Activated naive CD8-positive, alpha-beta T cell treated with anti-CD3 and anti-CD28 coated beads for 36 hours (primary cell): ENCODE results near the gene FN3K. TPM values are rescaled to one million over a fixed set of nuclear protein-coding genes. Genes with fewer than 3 reads are reported as not detected.

Experiments
- DNase-seq: peaks from one replicate; pipeline ENCODE4 v3.0.0; 2021
- H3K27ac Mint-ChIP-seq: one replicate; pipeline ENCODE4 v1.8.0; 2022; ENCODE audit warnings: mild to moderate bottlenecking, moderate library complexity, mixed read lengths
- H3K27me3 Mint-ChIP-seq: one replicate; pipeline ENCODE4 v1.8.0; 2022; ENCODE audit warnings: mild to moderate bottlenecking, mixed read lengths
- H3K36me3 Mint-ChIP-seq: one replicate; pipeline ENCODE4 v1.8.0; 2021; ENCODE audit warnings: mild to moderate bottlenecking, mixed read lengths
- H3K4me1 Mint-ChIP-seq: one replicate; pipeline ENCODE4 v1.8.0; 2021; ENCODE audit warnings: mixed read lengths
- H3K4me3 Mint-ChIP-seq: one replicate; pipeline ENCODE4 v1.8.0; 2022; ENCODE audit warnings: mild to moderate bottlenecking, moderate library complexity, mixed read lengths
- H3K9me3 Mint-ChIP-seq: one replicate; pipeline ENCODE4 v1.8.0; 2022; ENCODE audit warnings: mixed read lengths
- total RNA-seq, 2 experiments: library from RNA; stranded (reverse); gene quantifications; one replicate each; pipeline ENCODE4 v1.2.3, GENCODE V29; 2021

The FN3K gene
- total RNA-seq, 2 experiments from 2014 or later = 2.4 to 2.5 TPM

DNA sequence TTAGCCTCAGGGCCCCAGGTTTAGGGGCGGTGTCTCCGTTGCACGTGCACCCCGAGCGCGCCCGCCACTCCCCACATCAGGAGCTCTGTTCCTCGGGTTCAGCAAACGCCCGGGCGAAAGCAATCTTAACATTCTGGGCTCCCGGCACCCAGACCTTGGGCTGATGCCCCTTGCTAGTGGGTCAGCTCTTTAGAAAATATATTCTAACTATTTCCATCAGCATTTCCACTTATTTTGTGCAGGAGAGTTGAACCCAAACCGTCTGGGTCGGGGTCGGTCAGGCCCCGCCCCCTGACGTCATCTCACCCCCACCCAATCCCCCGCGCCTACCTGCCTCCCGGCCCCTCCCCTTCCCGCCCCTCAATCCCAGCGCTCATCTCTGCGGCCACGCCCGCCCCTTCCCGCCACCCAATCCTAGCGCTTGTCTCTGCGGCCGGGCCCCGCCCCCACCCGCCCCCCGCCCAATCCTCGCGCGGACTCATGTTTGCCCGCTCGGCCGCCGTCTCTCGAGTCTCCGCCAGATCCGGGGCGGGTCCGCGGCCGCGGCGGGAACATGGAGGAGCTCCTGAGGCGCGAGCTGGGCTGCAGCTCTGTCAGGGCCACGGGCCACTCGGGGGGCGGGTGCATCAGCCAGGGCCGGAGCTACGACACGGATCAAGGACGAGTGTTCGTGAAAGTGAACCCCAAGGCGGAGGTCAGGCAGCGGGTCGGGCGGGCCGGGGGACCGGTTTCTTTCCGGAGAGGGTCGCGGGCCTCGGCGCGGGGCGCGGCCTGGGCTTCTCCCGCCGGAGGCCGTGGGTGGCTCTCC is 19.0 kb upstream of the FN3K start, which contains the start of gene FN3KRP:
Gene FN3KRP (plus strand): TSS at position 504 of the 808 bp plus-strand sequence. CDS start 50 bp downstream, at position 554.
- peak; percentile 93 for DNase-seq
- H3K27me3 Mint-ChIP-seq = peaks cover 4% of the 10 kb centered on the region
- peak within 1 kb of the TSS; percentile 92 for H3K27ac Mint-ChIP-seq
- no peaks in the 10 kb centered on the region for H3K9me3 Mint-ChIP-seq
- H3K4me1 Mint-ChIP-seq = peaks cover 11% of the 10 kb centered on the region
- peak within 1 kb of the TSS; percentile 96 for H3K4me3 Mint-ChIP-seq
- H3K36me3 Mint-ChIP-seq = peaks cover 7% of the 10 kb centered on the region

DNA sequence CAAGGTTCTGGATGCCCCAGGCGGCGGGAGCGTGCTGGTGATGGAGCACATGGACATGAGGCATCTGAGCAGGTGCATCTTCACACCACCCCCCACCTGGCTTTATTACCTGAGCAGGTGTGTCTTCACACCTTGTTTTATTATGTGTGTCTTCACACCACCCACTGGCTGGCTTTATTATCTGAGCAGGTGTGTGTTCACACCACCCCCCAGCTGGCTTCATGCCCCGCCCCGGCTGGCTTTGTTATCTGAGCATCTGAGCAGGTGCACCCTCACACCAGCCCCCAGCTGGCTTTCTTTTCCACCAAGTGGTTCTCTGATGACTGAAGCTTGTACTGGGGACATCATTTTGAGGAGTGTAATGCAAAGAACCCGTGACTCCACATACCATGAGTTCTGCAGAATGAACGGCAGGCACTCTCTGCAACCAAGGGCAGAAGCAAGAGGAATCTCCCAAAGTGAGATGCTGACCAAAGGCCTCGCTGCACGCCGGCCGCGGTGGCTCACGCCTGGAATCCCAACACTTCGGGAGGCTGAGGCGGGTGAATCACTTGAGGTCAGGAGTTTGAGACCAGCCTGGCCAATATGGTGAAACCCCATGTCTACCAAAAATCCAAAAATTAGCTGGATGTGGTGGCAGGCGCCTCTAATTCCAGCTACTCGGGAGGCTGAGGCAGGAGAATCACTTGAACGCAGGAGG is 16.3 kb upstream of the FN3K start:
- H3K27me3 Mint-ChIP-seq = no peaks in the 10 kb centered on the region
- DNase-seq = no peak
- H3K4me1 Mint-ChIP-seq = peaks cover 11% of the 10 kb centered on the region
- H3K4me3 Mint-ChIP-seq = peak overlapping the region; percentile 2
- H3K9me3 Mint-ChIP-seq = no peaks in the 10 kb centered on the region
- peaks cover 17% of the 10 kb centered on the region for H3K36me3 Mint-ChIP-seq
- H3K27ac Mint-ChIP-seq = no peak overlapping the region

- Mint-ChIP-seq H3K27me3 (no peaks in the 10 kb centered on the region), H3K27ac (no peak overlapping the region), H3K4me1 (peaks cover 11% of the 10 kb centered on the region), H3K4me3 (no peak overlapping the region), H3K9me3 (no peaks in the 10 kb centered on the region), H3K36me3 (peaks cover 17% of the 10 kb centered on the region)
- no peak for DNase-seq
Measured at GRCh38 chr17:82720204-82720603, 15.2 kb upstream of the FN3K start.

DNA sequence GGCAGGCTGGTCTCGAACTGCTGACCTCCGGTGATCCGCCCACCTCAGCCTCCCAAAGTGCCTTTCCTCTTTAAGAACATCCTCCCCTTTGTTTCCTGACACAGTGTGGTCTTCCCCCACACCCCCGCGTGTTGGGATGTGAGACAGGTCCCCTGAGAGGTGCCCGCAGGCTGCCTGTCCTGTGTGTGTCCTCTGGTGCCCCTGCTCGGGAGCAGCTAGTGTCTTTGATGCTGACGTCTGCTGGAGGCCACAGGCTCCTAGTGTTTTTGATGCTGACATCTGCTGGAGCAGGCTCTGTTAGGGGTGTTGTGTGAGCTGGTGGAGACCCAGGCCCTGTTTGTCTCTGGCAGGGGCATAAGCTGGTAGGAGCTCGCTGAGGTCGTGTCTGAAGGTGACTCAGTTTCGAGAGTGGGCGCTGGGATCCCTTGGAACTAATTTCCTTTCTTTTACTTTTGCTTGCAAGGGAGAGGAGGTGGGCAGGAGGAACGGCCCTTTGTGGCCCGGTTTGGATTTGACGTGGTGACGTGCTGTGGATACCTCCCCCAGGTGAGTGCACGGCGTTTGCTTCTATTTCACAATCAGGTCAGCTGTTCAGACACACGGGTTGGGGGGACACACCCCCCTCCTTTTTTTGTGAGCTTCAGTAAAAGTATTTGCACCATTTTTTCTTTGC is 12.9 kb upstream of the FN3K start:
- H3K4me1 Mint-ChIP-seq = peaks cover 7% of the 10 kb centered on the region
- H3K27me3 Mint-ChIP-seq = no peaks in the 10 kb centered on the region
- no peak for DNase-seq
- no peak overlapping the region for H3K27ac Mint-ChIP-seq
- H3K4me3 Mint-ChIP-seq = no peak overlapping the region
- no peaks in the 10 kb centered on the region for H3K9me3 Mint-ChIP-seq
- peaks cover 17% of the 10 kb centered on the region for H3K36me3 Mint-ChIP-seq

GRCh38 chr17:82723169-82723807 is 12.1 kb upstream of the FN3K start:
- DNase-seq = no peak
- Mint-ChIP-seq H3K4me1 (no peaks in the 10 kb centered on the region), H3K9me3 (no peaks in the 10 kb centered on the region), H3K27me3 (no peaks in the 10 kb centered on the region), H3K36me3 (peaks cover 17% of the 10 kb centered on the region), H3K4me3 (no peak overlapping the region), H3K27ac (no peak overlapping the region)

GRCh38 chr17:82726427-82726826 is 9.0 kb upstream of the FN3K start:
- H3K27me3 Mint-ChIP-seq = no peaks in the 10 kb centered on the region
- H3K4me1 Mint-ChIP-seq = no peaks in the 10 kb centered on the region
- H3K36me3 Mint-ChIP-seq = peaks cover 14% of the 10 kb centered on the region
- no peak overlapping the region for H3K27ac Mint-ChIP-seq
- no peak overlapping the region for H3K4me3 Mint-ChIP-seq
- no peak for DNase-seq
- no peaks in the 10 kb centered on the region for H3K9me3 Mint-ChIP-seq

DNA sequence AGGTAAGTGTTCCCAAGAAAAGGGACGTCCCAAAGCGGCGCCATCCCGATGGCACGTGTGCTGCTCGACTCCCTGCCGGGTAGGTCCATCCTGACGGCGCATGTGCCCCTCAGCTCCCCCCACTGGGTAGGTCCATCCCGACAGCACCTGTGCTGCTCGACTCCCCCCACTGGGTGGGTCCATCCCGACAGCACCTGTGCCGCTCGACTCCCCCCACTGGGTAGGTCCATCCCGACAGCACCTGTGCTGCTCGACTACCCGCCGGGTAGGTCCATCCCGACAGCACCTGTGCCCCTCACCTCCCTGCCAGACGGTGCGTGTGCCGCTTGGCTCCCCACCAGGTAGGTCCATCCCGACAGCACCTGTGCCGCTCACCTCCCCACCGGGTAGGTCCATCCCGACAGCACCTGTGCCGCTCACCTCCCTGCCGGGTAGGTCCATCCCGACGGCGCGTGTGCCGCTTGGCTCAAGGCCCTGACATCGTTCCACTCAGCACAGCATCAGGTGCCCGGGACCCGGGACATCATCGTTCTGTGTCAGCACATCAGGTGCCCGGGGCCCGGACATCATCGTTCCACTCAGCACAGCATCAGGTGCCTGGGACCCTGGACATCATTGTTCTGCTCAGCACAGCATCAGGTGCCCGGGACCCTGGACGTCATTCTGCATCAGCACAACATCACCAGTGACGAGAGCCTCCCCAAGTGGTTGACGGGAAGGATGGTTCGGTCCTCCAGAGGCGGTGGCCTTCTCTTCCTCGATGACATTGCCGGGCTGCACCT is 5.7 kb upstream of the FN3K start:
- H3K27me3 Mint-ChIP-seq = no peaks in the 10 kb centered on the region
- H3K4me1 Mint-ChIP-seq = no peaks in the 10 kb centered on the region
- H3K27ac Mint-ChIP-seq = no peak overlapping the region
- no peaks in the 10 kb centered on the region for H3K9me3 Mint-ChIP-seq
- H3K4me3 Mint-ChIP-seq = no peak overlapping the region
- no peak for DNase-seq
- H3K36me3 Mint-ChIP-seq = peaks cover 20% of the 10 kb centered on the region

DNA sequence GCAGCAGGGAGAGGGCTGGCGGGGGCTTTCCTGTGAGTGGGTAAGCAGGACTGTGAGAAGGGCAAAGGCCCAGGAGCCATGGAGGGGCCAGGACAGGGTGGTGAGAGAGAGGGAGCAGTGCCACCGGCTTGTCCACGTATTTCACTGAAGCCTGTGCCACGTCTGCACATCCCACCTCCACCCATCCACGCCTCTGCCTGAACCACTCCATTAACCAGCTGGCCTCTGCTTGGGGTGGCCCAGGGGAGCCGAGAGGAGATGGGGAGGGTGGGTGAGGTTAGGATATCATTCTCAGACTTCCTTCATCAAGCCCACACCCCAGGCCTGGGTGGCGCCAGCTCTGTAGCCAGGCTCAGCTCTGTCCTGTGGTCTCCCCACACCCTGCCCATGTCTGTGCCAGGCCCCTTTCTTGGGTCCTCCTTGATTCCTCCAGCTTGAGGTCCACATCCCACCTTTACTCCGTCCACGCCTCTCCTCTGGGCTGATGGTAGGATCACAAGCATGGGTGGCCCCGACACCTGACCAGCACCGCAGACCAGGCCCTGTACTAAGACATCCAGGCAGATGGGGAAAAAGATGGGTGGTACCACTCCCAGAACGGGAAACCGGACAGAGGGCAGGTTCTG is 3.2 kb upstream of the FN3K start:
- peaks cover 3% of the 10 kb centered on the region for H3K27me3 Mint-ChIP-seq
- no peaks in the 10 kb centered on the region for H3K4me1 Mint-ChIP-seq
- H3K27ac Mint-ChIP-seq = no peak overlapping the region
- peaks cover 19% of the 10 kb centered on the region for H3K36me3 Mint-ChIP-seq
- DNase-seq = no peak
- no peak overlapping the region for H3K4me3 Mint-ChIP-seq
- no peaks in the 10 kb centered on the region for H3K9me3 Mint-ChIP-seq

GRCh38 chr17:82736511-82737185 is 1.2 kb downstream of the FN3K start:
- Mint-ChIP-seq H3K27me3 (peaks cover 3% of the 10 kb centered on the region), H3K4me1 (no peaks in the 10 kb centered on the region), H3K4me3 (no peak overlapping the region), H3K36me3 (peaks cover 35% of the 10 kb centered on the region), H3K9me3 (peaks cover 16% of the 10 kb centered on the region), H3K27ac (no peak overlapping the region)
- no peak for DNase-seq

GRCh38 chr17:82737967-82738877 is 2.8 kb downstream of the FN3K start:
- Mint-ChIP-seq H3K27me3 (peaks cover 3% of the 10 kb centered on the region), H3K4me3 (no peak overlapping the region), H3K9me3 (peaks cover 17% of the 10 kb centered on the region), H3K4me1 (no peaks in the 10 kb centered on the region), H3K36me3 (peaks cover 42% of the 10 kb centered on the region), H3K27ac (no peak overlapping the region)
- no peak for DNase-seq

- H3K4me3 Mint-ChIP-seq = no peak overlapping the region
- peaks cover 29% of the 10 kb centered on the region for H3K36me3 Mint-ChIP-seq
Measured at GRCh38 chr17:82740906-82741759, 5.7 kb downstream of the FN3K start.

More at GRCh38 chr17:82740906-82741759, 5.7 kb downstream of the FN3K start:
- Mint-ChIP-seq H3K27ac (no peak overlapping the region), H3K4me1 (no peaks in the 10 kb centered on the region), H3K9me3 (peaks cover 19% of the 10 kb centered on the region), H3K27me3 (peaks cover 2% of the 10 kb centered on the region)
- DNase-seq = no peak
